Measurements from ENCODE around the gene GNAZ.

GRCh38 chr22:23045461-23045860 is 24.9 kb upstream of the GNAZ start:
- TF ChIP-seq TAF1 (IDR thresholded peaks at IDR 0.05; ENCODE audit: low read depth, low read length) (no peak), PHF8 (conservative IDR thresholded peaks at IDR 0.05; ENCODE audit: low read depth, low read length) (no peak), CTCF (IDR thresholded peaks at IDR 0.05; ENCODE audit: control extremely low read depth in 1 of 3, insufficient read depth in 1 of 3, low read depth in 1 of 3, low read length in 3 of 3) (no peak), CHD1 (IDR thresholded peaks at IDR 0.05; ENCODE audit: low read depth, low read length) (no peak)
